ENCODE measurements around the gene CRB1.

DNA sequence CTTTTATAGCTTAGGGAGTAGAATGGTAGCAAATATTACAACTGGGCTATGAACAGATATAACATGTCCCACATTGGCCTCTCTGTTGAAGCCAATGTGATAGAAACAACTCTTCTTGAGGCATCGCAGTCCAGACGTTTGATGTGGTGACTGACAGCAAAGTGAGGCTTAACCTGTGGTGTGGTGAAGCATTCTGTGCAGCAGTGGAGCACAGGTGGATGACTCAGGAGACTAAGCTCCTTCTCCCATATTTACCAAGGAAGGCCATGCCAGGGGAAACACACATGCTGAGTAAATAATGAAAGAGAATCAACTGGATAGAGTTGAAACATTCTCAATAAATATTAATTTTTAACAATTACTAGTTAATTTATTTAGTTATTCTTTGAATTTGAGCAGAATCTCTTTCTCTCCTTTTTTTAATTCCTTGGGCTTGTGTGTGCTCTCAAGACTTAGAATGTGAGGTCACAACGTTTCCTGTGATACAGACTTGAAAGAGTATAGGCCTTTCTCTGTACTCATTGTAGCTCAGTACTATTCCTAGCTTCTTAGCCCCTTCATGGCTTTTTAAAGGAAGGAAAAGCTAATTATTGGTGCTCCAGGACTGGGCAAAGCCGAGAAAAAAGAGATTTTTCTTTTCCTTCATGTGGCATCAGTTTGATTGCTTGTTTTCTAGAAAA is 17.6 kb downstream of the CRB1 start:
- TF ChIP-seq GATA2 (IDR thresholded peaks at IDR 0.05; ENCODE audit: low read depth, low read length), result no peak
- TF ChIP-seq GATA3 (IDR thresholded peaks at IDR 0.05; ENCODE audit: low read depth, low read length), result no peak
